Osteoblast (primary cell): ENCODE data around the gene CACNA1D. TPM values are rescaled to one million over a fixed set of nuclear protein-coding genes. Genes with fewer than 3 reads are reported as not detected.

Source experiments
- DNase-seq: peaks from one replicate; pipeline ENCODE4 v3.0.0; 2011; ENCODE audit warnings: low spot score, mixed read lengths; ENCODE audit not compliant: insufficient read length; ENCODE audit errors: missing footprints
- H2AFZ ChIP-seq: 2 replicates; pipeline ENCODE4 v1.6.0; 2011; ENCODE audit warnings: mild to moderate bottlenecking, low read length
- H3K27ac ChIP-seq: 2 replicates; pipeline ENCODE4 v1.5.1; 2011; ENCODE audit warnings: mild to moderate bottlenecking, low read depth, low read length, moderate library complexity
- H3K27me3 ChIP-seq: 2 replicates; pipeline ENCODE4 v1.6.0; 2012; ENCODE audit warnings: mild to moderate bottlenecking, control low read depth, inconsistent platforms, low read length, moderate library complexity; ENCODE audit not compliant: insufficient read depth
- H3K36me3 ChIP-seq: 2 replicates; pipeline ENCODE4 v1.5.1; 2011; ENCODE audit warnings: mild to moderate bottlenecking, low read length, control low read depth, moderate library complexity; ENCODE audit not compliant: insufficient read depth
- H3K4me1 ChIP-seq: 2 replicates; pipeline ENCODE4 v1.5.1; 2011; ENCODE audit warnings: mild to moderate bottlenecking, low read length, control low read depth, moderate library complexity; ENCODE audit not compliant: insufficient read depth
- H3K4me2 ChIP-seq: 2 replicates; pipeline ENCODE4 v1.6.0; 2011; ENCODE audit warnings: mild to moderate bottlenecking, low read length; ENCODE audit not compliant: insufficient read depth
- H3K4me3 ChIP-seq: fragments of 200-600 bp; sonication (generic); 3 replicates; pipeline ENCODE4 v1.5.1; 2012; ENCODE audit warnings: mild to moderate bottlenecking, low read length, inconsistent platforms; ENCODE audit not compliant: insufficient read depth
- H3K79me2 ChIP-seq: 2 replicates; pipeline ENCODE4 v1.6.0; 2012; ENCODE audit warnings: mild to moderate bottlenecking, low read length, control low read depth, inconsistent platforms; ENCODE audit not compliant: insufficient read depth
- H3K9me3 ChIP-seq: 2 replicates; pipeline ENCODE4 v1.5.1; 2011; ENCODE audit warnings: low read depth, low read length, control low read depth
- H4K20me1 ChIP-seq: 2 replicates; pipeline ENCODE4 v1.6.0; 2012; ENCODE audit warnings: mild to moderate bottlenecking, low read length, control low read depth; ENCODE audit not compliant: insufficient read depth
- total RNA-seq: library from RNA; depleted of rRNA; stranded (reverse); fragments of >200 nt; gene quantifications from 2 replicates; pipeline ENCODE4 v1.2.3, GENCODE V29; 2012
- TF ChIP-seq, protein P1 (sequence below): IDR thresholded peaks from 2 replicates; pipeline ENCODE4 v1.5.1; 2011; ENCODE audit warnings: mild to moderate bottlenecking, low read depth, low read length, moderate library complexity; ENCODE audit errors: extremely low read depth

CACNA1D gene
- total RNA-seq, 1 donor, result under 0.01 TPM

DNA sequence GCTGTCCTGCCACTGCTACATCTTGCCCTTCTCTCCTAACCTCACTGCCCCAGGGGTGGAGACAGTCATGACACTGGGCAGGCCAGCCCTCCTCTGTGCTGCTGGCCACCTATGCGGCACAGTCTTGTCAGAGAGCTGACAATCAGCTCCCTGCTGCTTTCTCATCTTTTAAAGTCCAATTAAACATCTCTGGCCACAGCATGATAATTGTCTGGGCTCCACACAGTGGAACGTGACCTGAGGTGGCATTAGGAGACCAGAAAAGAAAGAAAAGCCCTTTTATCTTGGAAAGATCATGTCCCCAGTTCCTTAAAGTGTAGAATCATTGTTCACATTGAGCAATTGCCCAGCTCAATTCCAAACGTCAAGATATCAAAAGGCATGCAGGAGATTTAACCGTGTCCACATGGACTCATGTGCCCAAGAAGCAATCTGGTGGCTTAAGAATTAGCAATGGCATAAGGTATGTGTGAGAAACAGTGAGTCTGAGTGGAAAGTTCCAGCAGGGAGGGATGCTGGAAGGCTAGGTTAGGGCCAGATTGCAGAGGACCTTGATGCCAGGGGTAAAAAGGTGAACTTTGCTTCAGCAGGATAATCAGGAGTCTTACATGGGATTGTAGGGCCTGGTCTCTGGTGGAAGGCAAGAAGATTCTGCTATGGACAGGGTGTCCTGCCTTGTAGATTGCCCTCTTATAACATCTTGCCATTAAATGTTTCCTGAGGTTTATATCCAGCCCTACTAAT, 15.3 kb upstream of the CACNA1D start:
- H3K27ac ChIP-seq, result no peak overlapping the region
- H3K27me3 ChIP-seq, result no peaks in the 10 kb centered on the region
- H3K36me3 ChIP-seq, result no peaks in the 10 kb centered on the region
- H2AFZ ChIP-seq, result no peak overlapping the region
- H3K4me1 ChIP-seq, result no peaks in the 10 kb centered on the region
- no peak for DNase-seq
- H3K4me2 ChIP-seq, result no peak overlapping the region
- no peaks in the 10 kb centered on the region for H4K20me1 ChIP-seq
- no peaks in the 10 kb centered on the region for H3K9me3 ChIP-seq
- no peaks in the 10 kb centered on the region for H3K79me2 ChIP-seq
- no peak overlapping the region for H3K4me3 ChIP-seq
- TF ChIP-seq, protein P1, sequence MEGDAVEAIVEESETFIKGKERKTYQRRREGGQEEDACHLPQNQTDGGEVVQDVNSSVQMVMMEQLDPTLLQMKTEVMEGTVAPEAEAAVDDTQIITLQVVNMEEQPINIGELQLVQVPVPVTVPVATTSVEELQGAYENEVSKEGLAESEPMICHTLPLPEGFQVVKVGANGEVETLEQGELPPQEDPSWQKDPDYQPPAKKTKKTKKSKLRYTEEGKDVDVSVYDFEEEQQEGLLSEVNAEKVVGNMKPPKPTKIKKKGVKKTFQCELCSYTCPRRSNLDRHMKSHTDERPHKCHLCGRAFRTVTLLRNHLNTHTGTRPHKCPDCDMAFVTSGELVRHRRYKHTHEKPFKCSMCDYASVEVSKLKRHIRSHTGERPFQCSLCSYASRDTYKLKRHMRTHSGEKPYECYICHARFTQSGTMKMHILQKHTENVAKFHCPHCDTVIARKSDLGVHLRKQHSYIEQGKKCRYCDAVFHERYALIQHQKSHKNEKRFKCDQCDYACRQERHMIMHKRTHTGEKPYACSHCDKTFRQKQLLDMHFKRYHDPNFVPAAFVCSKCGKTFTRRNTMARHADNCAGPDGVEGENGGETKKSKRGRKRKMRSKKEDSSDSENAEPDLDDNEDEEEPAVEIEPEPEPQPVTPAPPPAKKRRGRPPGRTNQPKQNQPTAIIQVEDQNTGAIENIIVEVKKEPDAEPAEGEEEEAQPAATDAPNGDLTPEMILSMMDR, result no peak

GRCh38 chr3:53482227-53482626, 12.2 kb upstream of the CACNA1D start:
- no peak for DNase-seq
- no peak overlapping the region for H2AFZ ChIP-seq

DNA sequence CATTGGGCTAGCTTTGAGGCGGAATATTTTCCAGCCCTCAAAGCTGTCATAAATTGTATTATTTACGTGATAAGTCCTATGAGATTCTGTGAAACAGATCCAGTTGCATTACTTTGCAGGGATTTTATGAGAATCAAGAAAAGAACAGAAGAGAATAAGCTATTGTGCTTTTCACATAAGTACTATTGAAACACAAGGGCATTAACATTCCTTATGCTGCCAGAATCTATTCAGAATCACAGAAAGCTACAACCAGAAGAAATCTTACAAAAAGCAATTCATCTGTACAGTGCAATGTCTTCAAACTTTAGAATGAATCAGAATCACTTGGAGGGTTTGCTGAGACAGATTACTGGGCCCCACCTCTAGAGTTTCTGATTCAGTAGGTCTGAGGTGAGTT, 10.6 kb upstream of the CACNA1D start:
- Histone ChIP-seq H3K27me3 (no peaks in the 10 kb centered on the region), H3K4me2 (no peak overlapping the region), H4K20me1 (no peaks in the 10 kb centered on the region), H3K4me1 (no peaks in the 10 kb centered on the region), H3K9me3 (no peaks in the 10 kb centered on the region), H3K36me3 (no peaks in the 10 kb centered on the region), H2AFZ (no peak overlapping the region), H3K79me2 (no peaks in the 10 kb centered on the region), H3K4me3 (no peak overlapping the region), H3K27ac (no peak overlapping the region)
- TF ChIP-seq, protein P1, result no peak
- no peak for DNase-seq

More at GRCh38 chr3:53482227-53482626, 12.2 kb upstream of the CACNA1D start:
- no peak overlapping the region for H3K27ac ChIP-seq
- no peaks in the 10 kb centered on the region for H3K79me2 ChIP-seq
- H3K4me1 ChIP-seq, result no peaks in the 10 kb centered on the region
- H3K27me3 ChIP-seq, result no peaks in the 10 kb centered on the region
- H3K36me3 ChIP-seq, result no peaks in the 10 kb centered on the region
- no peak overlapping the region for H3K4me2 ChIP-seq
- no peaks in the 10 kb centered on the region for H3K9me3 ChIP-seq
- no peaks in the 10 kb centered on the region for H4K20me1 ChIP-seq
- TF ChIP-seq, protein P1, result no peak
- no peak overlapping the region for H3K4me3 ChIP-seq

GRCh38 chr3:53484984-53485383, 9.4 kb upstream of the CACNA1D start:
- no peak overlapping the region for H3K4me3 ChIP-seq

More at GRCh38 chr3:53484984-53485383, 9.4 kb upstream of the CACNA1D start:
- Histone ChIP-seq H2AFZ (no peak overlapping the region), H3K36me3 (no peaks in the 10 kb centered on the region), H3K79me2 (no peaks in the 10 kb centered on the region), H3K27ac (no peak overlapping the region), H3K4me2 (no peak overlapping the region), H4K20me1 (no peaks in the 10 kb centered on the region), H3K27me3 (no peaks in the 10 kb centered on the region), H3K9me3 (no peaks in the 10 kb centered on the region), H3K4me1 (no peaks in the 10 kb centered on the region)
- TF ChIP-seq, protein P1, result no peak
- DNase-seq, result no peak
